GM04504 (cell line): ENCODE results near the gene SLC2A11.
"Not testable (repeated sequence)": the region's sequence is repeated elsewhere in the genome, so short reads cannot be mapped to it uniquely, and the experiment has no call there.

ENCODE experiments used
- DNase-seq: peaks from one replicate; pipeline ENCODE4 v3.0.0-alpha.2; 2012; ENCODE audit warnings: low read depth

SLC2A11 gene

DNA sequence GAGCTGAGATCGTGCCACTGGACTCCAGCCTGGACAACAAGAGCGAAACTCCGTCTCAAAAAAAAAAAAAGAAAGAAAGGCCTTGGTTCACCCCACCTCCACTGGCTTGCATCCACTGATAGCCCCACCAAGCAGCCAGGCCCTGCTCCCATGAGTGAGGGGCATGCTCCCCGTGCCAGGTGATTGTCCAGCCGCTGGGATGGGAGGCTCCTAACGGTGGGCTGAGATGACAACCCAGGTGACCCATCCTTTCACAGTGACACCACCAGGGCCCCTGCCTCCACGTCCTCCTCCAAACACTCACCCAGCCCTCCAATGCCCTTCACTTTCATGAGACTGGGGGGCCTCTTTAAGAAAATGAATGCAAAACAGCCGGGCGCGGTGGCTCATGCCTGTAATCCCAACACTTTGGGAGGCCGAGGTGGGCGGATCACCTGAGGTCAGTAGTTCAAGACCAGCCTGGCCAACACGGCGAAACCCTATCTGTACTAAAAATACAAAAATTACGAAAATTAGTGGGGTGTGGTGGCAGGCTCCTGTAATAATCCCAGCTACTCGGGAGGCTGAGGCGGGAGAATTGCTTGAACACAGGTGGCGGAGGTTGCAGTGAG is 10.3 kb upstream of the SLC2A11 start:
- no peak for DNase-seq

DNA sequence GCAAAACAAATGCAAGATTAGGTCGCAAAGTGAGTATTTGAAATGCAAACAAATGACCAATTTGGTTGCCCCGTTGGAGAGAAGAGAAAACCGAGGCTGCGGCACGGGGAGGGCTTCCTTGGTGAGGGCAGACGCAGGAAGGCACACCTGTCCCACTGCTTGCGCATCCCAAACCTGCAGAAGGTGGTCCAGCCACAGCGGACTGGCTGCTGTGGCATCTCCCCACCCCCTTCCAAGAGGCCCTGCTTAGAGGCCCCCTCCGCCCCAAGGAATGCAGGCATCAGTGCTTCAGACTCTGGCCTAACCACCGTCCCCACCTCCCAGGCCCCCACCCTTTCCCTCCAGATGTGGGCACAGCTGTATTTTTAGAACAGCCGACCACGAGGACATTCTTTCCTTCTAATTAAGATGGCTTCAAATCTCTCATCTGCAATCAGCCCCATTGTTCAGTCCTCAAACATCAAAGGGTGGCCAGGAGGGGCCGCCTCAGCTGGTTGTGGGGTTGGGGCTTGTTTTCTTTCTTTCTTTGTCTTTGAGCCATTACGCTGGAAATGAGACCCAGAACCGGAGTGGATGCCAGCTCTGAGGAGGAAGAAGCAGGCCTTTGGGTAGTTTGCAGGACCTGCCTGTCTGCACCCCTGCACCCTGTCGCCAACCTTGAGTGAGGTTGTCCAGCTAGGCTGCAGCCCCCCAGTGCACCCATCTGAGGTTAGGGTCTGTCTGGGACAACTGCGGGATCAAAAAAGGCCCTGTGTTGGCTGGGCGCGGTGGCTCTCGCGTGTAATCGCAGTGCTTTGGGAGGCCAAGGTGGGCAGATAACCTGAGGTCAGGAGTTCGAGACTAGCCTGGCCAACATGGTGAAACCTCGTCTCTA is 9.4 kb upstream of the SLC2A11 start:
- no peak for DNase-seq

DNA sequence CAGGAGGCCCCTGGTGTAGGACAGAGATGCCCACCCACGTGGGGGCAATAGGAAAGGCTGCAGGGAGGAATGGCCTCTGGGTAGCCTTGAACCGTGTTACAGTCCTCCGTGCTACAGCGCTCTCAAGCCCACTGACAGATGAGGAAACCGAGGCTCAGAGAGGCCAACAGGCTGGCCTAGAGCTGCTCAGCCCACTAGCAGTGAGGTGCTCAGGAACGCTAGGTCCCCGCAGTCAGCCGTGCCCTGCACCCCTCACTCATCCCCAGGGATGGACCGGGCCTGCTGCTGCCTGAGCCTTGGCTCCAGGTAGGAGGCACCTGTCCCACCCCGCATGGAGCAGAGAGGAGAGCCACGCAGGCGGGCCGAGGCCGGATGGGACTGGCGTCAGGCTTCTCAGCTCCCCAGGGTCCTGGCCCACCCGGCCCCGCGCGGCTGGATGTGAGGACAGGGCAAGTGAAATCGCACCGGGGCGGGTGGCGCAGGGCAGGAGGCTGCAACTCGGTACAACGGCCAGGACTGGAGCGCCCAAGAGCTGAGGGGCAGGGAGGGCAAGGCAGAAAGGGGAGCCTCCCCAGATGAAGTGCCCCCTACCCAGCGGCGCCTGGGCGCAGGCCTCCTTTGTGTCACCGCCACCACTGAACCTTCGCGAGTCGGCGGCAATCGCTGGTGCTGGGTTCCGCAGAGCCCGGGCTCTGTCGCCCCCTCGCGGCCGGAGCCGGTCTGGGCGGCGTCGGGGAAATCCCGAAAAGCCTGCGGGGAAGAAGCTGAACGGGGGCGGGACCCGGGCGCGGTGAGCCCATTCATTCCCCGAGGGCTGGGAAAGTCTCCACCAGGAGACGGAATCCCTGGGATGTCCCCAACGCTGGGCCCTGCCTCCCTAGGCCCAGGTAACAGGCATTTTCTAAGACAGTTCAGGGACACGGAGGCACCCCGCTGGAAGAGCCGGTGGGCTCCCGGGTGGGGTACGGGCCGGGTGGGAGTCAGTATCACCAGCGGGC is 8.4 kb upstream of the SLC2A11 start:
- peak; percentile 46 for DNase-seq

DNA sequence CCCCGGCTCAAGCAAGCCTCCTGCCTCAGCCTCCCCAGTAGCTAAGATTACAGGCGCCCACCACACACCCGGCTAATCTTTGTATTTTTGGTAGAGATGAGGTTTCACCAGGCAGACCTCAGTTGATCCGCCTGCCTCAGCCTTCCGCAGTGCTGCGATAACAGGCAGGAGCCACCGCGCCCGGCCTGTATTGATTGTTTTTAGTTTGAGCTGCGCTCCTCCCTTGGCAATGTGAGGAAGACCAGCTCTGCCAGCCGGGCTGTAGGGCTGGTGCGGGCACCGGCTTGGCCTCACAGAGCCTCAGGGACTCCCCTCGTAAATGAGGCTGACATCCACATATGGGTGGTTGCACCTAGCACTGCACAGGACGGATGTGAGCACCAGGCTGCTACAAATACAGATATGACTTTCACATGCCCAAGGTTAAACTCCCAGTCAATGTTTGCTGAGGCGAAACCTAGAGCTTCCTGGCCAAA is 7.5 kb upstream of the SLC2A11 start:
- no peak for DNase-seq

DNA sequence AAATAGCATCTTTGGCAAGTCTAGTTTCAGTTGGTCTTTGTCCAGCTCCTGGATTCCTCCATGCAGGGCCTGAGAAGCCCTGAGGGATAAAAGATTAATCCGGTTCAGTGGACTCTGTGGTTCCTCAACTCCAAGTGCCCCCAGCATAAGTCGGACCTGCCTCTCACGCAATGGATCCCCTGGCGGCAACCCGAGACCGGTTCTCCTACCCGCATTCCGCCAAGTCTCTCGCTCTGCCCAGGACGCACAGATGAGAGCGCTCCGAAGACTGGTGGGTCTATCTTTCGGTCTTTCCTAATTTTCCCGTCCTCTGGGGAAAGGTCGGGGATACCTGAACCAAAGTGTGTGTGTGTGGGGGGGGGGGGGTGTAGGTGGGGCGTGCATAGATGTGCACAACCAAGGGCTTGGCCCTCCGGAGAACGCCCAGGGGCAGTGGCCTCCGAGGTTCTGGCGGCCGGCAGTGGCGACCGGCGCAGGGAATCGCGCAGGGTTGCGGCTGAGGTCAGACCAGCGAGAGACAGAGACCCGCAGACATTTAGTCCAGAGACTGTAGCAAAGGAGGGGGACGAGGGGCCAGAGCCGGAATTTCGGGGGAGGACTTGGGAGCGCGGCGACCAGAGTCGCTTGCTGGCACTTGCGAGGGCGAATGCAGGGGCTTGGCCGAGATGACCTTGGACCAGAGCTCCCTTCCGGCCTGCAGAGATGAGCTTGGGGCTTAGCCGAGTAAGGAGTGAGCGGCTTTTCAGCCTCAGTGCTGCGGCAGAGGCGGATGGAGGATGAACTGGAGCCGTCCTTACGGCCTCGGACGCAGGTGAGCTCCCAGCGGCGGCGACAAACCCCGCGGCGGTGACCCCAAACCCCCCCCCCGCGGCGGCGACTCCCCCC is 712 bp upstream of the SLC2A11 start:
- DNase-seq: peak; percentile 14

DNA sequence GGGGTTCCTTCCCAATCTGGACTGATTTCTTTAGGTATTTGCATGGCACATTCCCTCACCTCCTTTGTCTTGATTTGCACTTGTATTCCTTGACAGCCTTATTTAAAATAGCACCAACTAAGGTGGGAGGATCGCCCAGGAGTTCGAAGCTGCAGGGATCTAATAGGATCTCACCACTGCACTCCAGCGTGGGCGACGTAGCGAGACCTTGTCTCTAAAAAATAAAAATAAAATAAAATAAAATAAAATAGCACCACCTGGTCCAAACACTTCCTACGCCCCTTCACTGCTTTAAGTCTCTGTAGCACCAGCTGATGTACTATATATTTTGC is 775 bp downstream of the SLC2A11 start:
- DNase-seq: no peak

DNA sequence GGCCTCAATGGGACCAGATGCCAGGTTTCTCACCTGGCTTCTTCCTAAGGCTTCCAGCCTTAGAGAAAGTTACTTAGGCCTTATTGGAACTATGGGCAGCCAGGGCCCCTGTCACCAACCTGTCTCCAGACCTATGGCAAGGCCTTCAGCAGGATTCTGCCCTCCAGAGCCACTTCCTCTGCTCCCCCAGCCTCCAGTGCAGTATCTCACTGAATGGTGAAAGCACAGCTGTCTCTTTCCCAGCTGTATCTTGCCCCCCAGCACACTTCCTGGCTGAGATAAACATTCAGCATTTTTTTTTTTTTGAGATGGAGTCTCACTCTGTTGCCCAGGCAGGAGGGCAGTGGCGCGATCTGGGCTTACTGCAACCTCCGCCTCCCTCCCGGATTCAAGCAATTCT is 1.5 kb downstream of the SLC2A11 start:
- no peak for DNase-seq

DNA sequence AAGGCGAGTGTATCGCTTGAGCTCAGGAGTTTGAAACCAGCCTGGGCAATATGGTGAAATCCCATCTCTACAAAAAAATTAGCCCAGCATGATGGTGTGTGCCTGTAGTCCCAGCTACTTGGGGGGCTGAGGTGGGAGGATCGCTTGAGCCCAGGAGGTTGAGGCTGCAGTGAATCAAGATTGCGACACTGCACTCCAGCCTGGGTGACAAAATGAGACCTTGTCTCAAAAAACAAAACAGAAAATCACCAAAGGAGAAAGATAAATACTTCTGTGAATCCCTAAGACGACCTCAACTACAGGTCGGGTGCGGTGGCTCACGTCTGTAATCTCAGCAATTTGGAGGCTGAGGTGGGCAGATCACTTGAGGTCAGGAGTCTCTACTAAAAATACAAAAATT is 2.5 kb downstream of the SLC2A11 start:
- DNase-seq: not testable (repeated sequence)

DNA sequence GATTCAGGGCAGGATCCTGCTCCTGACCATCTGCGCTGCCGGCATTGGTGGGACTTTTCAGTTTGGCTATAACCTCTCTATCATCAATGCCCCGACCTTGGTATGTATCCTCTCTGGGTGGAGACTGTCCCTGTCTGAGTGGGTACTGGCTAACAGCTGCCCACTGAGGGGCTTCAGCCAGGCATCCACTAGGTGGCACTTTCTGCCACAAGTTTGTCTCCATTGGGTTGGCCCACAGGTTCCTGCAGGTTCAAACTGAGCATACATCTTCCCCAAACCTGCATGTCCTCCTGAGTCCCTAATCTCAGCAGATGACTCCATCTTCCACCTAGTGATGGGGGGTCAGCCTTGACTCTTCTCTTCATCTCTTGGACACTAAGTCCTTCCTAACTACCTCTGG is 4.4 kb downstream of the SLC2A11 start:
- DNase-seq: no peak

DNA sequence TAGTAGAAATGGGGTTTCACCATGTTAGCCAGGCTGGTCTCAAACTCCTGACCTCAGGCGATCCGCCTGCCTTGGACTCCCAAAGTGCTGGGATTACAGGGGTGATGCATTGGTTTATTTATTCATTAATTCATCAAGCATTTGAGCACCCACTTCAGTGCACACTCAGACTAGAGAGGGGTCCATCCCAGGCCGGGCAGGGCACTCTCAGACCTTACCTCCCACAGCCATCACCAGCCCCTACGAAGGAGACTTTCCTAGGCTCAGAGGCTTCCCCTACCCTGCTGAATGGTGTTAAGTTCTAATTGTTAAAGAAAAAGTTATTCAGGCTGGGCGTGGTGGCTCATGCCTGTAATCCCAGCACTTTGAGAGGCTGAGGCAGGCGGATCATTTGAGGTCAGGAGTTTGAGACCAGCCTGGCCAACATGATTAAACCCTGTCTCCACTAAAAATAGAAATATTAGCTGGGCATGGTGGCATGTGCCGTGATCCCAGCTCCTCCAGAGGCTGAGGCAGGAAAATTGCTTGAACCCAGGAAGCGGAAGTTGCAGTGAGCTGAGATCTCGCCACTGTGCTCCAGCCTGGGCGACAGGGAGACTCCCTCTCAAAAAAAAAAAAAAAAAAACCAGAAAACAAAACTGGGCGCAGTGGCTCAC is 7.0 kb downstream of the SLC2A11 start:
- DNase-seq: not testable (repeated sequence)

DNA sequence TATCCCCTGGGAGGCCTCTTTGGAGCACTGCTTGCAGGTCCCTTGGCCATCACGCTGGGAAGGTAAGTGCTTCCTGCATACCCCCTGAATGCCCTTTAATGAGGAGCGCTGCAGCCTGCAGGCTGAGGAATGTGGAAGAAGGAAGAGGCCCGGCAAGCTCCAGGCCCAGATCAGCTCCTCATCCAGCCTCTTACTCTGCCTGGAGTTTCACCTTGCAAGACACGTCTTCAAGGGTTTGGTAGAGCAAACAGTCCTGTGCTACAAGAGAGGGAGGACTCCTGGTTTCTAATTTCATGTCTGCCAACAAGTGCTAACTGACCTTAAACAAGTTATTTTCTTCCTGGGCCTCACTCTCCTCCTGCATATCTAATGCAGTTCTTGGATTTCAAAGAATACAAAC is 10.9 kb downstream of the SLC2A11 start:
- no peak for DNase-seq

DNA sequence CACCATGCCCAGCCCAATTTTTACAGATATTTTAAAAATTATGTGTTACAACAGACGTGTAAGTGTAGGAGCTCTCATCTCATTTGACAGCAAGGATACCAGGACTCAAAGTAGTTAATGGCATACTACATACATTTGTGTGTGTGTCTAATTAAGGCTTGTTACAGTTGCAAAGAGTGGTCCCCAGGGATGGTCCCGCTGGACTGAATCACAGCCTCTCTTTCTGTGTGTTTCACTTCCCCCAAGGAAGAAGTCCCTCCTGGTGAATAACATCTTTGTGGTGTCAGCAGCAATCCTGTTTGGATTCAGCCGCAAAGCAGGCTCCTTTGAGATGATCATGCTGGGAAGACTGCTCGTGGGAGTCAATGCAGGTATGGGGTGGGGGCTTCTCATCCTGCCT is 17.2 kb downstream of the SLC2A11 start:
- DNase-seq: no peak

DNA sequence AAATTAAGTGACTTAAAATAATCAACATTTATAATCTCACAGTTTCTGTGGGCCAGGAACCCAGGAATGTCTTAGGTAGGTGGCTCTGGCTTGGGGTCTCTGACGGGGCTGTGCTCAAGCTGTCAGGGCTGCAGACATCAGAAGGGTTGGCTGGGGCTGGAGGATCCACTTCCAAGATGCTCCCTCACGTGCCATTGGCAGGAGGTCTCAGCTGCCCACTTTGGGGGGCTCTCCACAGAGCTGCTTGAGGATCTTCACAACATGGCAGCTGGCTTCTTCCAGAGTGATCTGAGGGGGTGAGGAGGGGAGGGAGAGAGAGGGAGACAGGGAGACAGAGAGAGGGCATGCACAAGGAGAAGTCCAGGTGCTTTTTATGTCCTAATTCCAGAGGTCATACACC is 18.1 kb downstream of the SLC2A11 start:
- no peak for DNase-seq

DNA sequence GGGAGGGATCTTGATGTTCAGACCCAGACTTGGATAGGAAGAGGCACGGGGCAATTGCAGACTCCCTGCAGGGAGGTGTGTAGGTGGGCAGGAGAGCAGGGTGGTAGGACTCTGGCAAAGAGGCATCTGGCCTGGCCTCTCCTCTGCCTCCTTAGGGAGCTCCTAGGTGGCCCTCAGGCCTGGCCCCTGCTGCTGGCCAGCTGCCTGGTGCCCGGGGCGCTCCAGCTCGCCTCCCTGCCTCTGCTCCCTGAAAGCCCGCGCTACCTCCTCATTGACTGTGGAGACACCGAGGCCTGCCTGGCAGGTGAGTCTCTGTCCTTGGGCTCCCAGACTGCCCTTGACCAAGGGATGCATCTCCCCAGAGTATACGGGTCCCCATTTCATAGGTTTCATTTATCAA is 19.9 kb downstream of the SLC2A11 start:
- no peak for DNase-seq

DNA sequence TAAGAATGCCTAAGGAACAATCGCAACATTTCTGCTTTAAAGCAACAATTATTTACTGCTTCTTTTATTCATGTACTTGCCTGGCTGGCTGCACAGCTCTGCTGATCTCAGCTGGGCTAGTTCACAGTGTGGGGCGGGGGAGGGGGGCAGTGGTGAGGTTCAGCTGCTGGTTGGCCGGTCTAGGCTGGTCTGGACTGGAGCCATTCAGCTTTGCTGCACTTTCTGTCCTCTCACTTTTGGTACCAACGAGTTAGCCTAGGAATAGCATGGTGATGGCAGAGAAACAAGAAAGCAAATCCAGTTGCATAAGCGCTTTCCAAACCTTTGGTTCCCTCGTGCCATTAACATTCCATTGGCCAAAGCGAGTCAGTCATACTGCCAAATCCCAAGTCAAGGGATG is 20.5 kb downstream of the SLC2A11 start:
- DNase-seq: no peak

DNA sequence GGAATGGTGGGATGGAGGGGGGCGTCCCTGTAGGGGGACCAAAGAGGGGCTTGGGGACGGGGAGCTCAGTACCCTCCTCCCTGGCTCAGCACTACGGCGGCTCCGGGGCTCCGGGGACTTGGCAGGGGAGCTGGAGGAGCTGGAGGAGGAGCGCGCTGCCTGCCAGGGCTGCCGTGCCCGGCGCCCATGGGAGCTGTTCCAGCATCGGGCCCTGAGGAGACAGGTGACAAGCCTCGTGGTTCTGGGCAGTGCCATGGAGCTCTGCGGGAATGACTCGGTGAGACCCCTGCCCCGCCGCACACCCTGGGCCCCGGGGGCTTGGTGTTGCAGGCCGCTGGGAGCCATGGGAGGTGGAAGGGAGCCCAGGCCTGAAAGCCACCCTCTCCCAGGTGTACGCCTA is 24.7 kb downstream of the SLC2A11 start:
- no peak for DNase-seq

DNA sequence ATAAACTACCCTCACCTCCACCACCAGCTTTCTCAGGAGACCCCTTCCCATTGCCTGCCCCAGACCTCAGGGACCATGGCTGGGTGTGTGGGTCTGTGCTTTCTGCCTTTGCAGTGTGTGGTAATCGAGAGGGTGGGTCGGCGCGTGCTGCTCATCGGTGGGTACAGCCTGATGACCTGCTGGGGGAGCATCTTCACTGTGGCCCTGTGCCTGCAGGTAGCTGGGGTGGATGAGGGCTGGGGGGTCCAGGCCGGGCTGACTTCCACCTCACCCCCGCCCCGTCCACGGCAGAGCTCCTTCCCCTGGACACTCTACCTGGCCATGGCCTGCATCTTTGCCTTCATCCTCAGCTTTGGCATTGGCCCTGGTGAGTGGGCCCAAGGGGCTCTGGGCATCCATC is 26.0 kb downstream of the SLC2A11 start:
- no peak for DNase-seq

DNA sequence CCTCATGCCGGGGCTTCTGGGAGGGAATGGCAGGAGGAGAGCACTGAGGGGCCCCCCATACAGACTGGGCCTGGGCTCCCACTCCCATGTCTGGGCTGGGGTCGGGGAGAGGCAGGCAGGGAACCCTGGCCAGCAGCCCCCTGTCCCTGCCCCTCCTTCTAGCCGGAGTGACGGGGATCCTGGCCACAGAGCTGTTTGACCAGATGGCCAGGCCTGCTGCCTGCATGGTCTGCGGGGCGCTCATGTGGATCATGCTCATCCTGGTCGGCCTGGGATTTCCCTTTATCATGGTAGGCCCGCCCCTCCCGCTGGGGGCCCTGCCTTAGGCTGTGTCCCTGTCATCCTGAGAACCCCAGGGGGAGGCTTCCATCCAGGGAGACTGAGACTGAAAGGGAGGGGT is 26.5 kb downstream of the SLC2A11 start:
- no peak for DNase-seq

DNA sequence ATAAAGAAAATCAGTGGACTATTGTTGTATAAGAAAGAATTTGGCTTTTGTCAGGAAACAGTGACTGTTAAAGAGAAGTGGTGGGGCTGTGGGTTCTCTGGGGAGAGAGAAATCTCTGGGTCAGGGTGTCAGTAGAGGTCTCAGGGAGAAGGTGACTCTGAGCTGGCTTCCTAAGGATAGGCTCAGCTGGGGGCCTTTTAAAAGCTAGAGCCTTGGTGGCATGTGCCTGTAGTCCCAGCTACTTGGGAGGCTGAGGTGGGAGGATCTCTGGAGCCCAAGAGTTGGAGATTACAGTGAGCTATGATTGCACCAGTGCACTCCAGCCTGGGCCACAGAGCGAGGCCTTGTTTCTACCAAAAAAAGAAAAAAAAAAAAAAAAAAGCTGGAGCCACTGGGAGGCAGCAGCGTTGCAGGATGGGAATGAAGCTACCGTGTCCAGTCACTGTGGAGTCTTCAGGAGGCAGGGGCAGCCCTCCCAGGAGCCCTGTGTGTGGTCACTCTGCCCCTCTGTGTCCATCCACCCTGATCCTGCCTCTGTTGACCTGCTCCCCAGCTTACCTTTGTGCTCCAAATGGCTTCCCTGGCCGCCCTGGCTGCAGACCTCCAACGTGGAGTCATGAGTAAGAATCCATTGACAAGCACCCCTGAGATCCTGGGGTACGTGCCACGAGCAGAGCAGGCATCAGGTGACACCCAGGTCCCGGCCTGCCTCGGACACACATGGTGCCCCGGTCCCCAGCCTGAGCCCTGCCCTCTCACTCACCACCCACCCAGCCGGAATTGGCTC is 31.1 kb downstream of the SLC2A11 start:
- DNase-seq: no peak

DNA sequence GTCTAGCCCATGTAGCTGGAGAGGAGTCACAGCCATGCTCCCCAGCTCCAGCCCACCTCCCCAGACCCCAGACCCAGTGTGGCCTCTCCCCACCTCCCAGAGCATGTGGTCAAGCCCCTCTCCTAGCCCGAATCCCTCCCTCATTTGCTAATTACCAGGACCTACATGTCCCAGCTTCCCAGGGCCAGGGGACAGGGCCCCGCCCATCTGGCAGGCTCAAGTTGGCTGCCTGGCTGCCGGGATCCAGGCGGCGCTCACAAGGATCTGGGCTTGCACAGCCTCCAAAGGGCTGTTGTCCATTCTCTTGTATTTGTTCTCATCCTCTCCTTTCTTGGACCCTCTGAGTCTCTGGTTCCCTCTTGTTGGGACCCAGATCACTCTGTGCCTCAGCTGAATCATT is 31.9 kb downstream of the SLC2A11 start:
- no peak for DNase-seq
